ENCODE measurements around the gene ADAM10.
"Not testable (repeated sequence)": the region's sequence is repeated elsewhere in the genome, so short reads cannot be mapped to it uniquely, and the experiment has no call there.

The ADAM10 gene

GRCh38 chr15:58749532-58750337, at the start of gene ADAM10:
TSS of gene ADAM10 (minus strand) at chr15:58749707. CDS start at chr15:58749534, 173 bp downstream.
- peak; percentile 98 for DNase-seq (ENCODE audit: low spot score)

GRCh38 chr15:58797505-58797904, 48.0 kb upstream of the ADAM10 start:
- DNase-seq (ENCODE audit: low spot score): no peak

GRCh38 chr15:58795825-58796224, 46.3 kb upstream of the ADAM10 start:
- DNase-seq (ENCODE audit: low spot score): no peak

- no peak for DNase-seq (ENCODE audit: low spot score)
These were observed 44.4 kb upstream of the ADAM10 start for GRCh38 chr15:58793862-58794261.

- no peak for DNase-seq (ENCODE audit: low spot score)
These were observed 38.7 kb upstream of the ADAM10 start for GRCh38 chr15:58788056-58788710.

- no peak for DNase-seq (ENCODE audit: low spot score)
These were observed 35.8 kb upstream of the ADAM10 start for GRCh38 chr15:58785355-58785754.

- no peak for DNase-seq (ENCODE audit: low spot score)
These were observed 30.0 kb upstream of the ADAM10 start for GRCh38 chr15:58779554-58779953.

- no peak for DNase-seq (ENCODE audit: low spot score)
These were observed 27.6 kb upstream of the ADAM10 start for GRCh38 chr15:58777107-58777506.

GRCh38 chr15:58775402-58775801, 25.9 kb upstream of the ADAM10 start:
- no peak for DNase-seq (ENCODE audit: low spot score)

- DNase-seq (ENCODE audit: low spot score): no peak
These were observed 23.5 kb upstream of the ADAM10 start for GRCh38 chr15:58773024-58773423.

- DNase-seq (ENCODE audit: low spot score): peak; percentile 34
These were observed 22.2 kb upstream of the ADAM10 start for GRCh38 chr15:58771621-58772250.

- peak; percentile 95 for DNase-seq (ENCODE audit: low spot score)
These were observed 21.5 kb upstream of the ADAM10 start, which contains the start of gene MINDY2 for GRCh38 chr15:58770857-58771620. TSS of gene MINDY2 (plus strand) at chr15:58771302. CDS start at chr15:58771396, 94 bp downstream.

- peak; percentile 78 for DNase-seq (ENCODE audit: low spot score)
These were observed 21.0 kb upstream of the ADAM10 start for GRCh38 chr15:58770519-58770856.

- DNase-seq (ENCODE audit: low spot score): not testable (repeated sequence)
These were observed 19.1 kb upstream of the ADAM10 start for GRCh38 chr15:58768601-58769004.

GRCh38 chr15:58766290-58766689, 16.8 kb upstream of the ADAM10 start:
- no peak for DNase-seq (ENCODE audit: low spot score)

GRCh38 chr15:58764468-58764867, 15.0 kb upstream of the ADAM10 start:
- DNase-seq (ENCODE audit: low spot score): no peak

- DNase-seq (ENCODE audit: low spot score): no peak
These were observed 13.2 kb upstream of the ADAM10 start for GRCh38 chr15:58762731-58763130.

GRCh38 chr15:58762285-58762684, 12.8 kb upstream of the ADAM10 start:
- DNase-seq (ENCODE audit: low spot score): no peak

- no peak for DNase-seq (ENCODE audit: low spot score)
These were observed 11.5 kb upstream of the ADAM10 start for GRCh38 chr15:58761010-58761388.

- DNase-seq (ENCODE audit: low spot score): no peak
These were observed 11.0 kb upstream of the ADAM10 start for GRCh38 chr15:58760385-58761009.

- peak; percentile 26 for DNase-seq (ENCODE audit: low spot score)
These were observed 8.6 kb upstream of the ADAM10 start for GRCh38 chr15:58758141-58758540.

GRCh38 chr15:58755956-58756355, 6.4 kb upstream of the ADAM10 start:
- no peak for DNase-seq (ENCODE audit: low spot score)

All from hepatic stellate cell (primary cell).